GM12878 (cell line): ENCODE data around the gene THYN1. TPM values are rescaled to one million over a fixed set of nuclear protein-coding genes. Genes with fewer than 3 reads are reported as not detected.

Source experiments
- ATAC-seq: fragments of 200-7000 bp; cut with Tn5 transposase; 3 replicates; pipeline ENCODE4 v1.9.1; 2020; ENCODE audit warnings: mild to moderate bottlenecking, moderate library complexity
- BruUV-seq: library from RNA; stranded (reverse); fragments of 400-500 nt; replicated peaks from 2 replicates; lab custom pipeline; 2021; lab: Mats Ljungman, UMichigan
- CTCF ChIA-PET: fragments of 300-600 bp; sonication (Branson Sonifier 250); formaldehyde crosslinking; extraction: SDS; loops from one replicate; lab custom pipeline; 2021; ENCODE audit warnings: inconsistent platforms; lab: Yijun Ruan, JAX
- POLR2A ChIA-PET: fragments of 350-600 bp; formaldehyde crosslinking; extraction: SDS; loops from one replicate; lab custom pipeline; 2021; ENCODE audit warnings: inconsistent platforms; lab: Charles Lee
- RAD21 ChIA-PET: fragments of 300-600 bp; sonication (Branson Sonifier 250); formaldehyde crosslinking; loops from one replicate; lab custom pipeline; 2023; ENCODE audit warnings: antibody characterized with exemption; ENCODE audit not compliant: unreplicated experiment; lab: Charles Lee
- SMC1A ChIA-PET: fragments of 300-600 bp; sonication (Branson Sonifier 250); formaldehyde crosslinking; loops from one replicate; lab custom pipeline; 2023; ENCODE audit not compliant: unreplicated experiment, uncharacterized antibody; lab: Charles Lee
- DNase-seq: peaks from one replicate; pipeline ENCODE4 v3.0.0-alpha.2; 2011; ENCODE audit warnings: low read depth, low spot score
- FAIRE-seq: peaks from 3 replicates; lab custom pipeline; 2011; peaks lifted over from hg19 to GRCh38; lab: Jason Lieb, UNC
- H2AFZ ChIP-seq: 2 replicates; pipeline ENCODE4 v1.6.0; 2011; ENCODE audit warnings: low read depth, low read length, control low read depth; ENCODE audit not compliant: control insufficient read depth
- H3K27ac ChIP-seq: 2 replicates; pipeline ENCODE4 v1.5.1; 2011; ENCODE audit warnings: control low read depth; ENCODE audit not compliant: control insufficient read depth, insufficient read depth
- H3K27me3 ChIP-seq, 2 experiments: replicated peaks in 1 of 2; 2 replicates each; pipeline versions ENCODE4 v1.6.0 to v1.6.1; 2011; ENCODE audit warnings: low read length in 1 of 2; ENCODE audit not compliant: control insufficient read depth in 2 of 2, insufficient read depth in 2 of 2
- H3K36me3 ChIP-seq, 2 experiments: 2 replicates each; pipeline ENCODE4 v1.5.1; 2011; ENCODE audit warnings: low read length in 1 of 2; ENCODE audit not compliant: control insufficient read depth in 2 of 2, insufficient read depth in 2 of 2
- H3K4me1 ChIP-seq: 2 replicates; pipeline ENCODE4 v1.6.1; 2011; ENCODE audit warnings: mild to moderate bottlenecking, low read length, moderate library complexity, mixed read lengths; ENCODE audit not compliant: control insufficient read depth, insufficient read depth
- H3K4me2 ChIP-seq: 2 replicates; pipeline ENCODE4 v1.6.0; 2011; ENCODE audit warnings: control low read depth; ENCODE audit not compliant: control insufficient read depth, insufficient read depth
- H3K4me3 ChIP-seq: fragments of 200-600 bp; sonication (generic); 2 replicates; pipeline ENCODE4 v1.5.1; 2016
- H3K79me2 ChIP-seq: 2 replicates; pipeline ENCODE4 v1.6.0; 2011; ENCODE audit warnings: low read length; ENCODE audit not compliant: control insufficient read depth, insufficient read depth
- H3K9ac ChIP-seq: 2 replicates; pipeline ENCODE4 v1.8.0; 2011; ENCODE audit warnings: low read length, control low read depth, mixed read lengths; ENCODE audit not compliant: control insufficient read depth, insufficient read depth
- H3K9me3 ChIP-seq: replicated peaks from 3 replicates; pipeline ENCODE4 v1.5.1; 2011; ENCODE audit warnings: mild to moderate bottlenecking, low read length; ENCODE audit not compliant: control insufficient read depth, insufficient read depth
- H4K20me1 ChIP-seq: 2 replicates; pipeline ENCODE4 v1.6.0; 2011; ENCODE audit not compliant: control insufficient read depth, insufficient read depth
- CHD4 ChIP-seq: fragments of 200-600 bp; sonication (generic); IDR thresholded peaks from 2 replicates; pipeline ENCODE4 v1.6.1; 2016; ENCODE audit warnings: mild to moderate bottlenecking
- DPF2 ChIP-seq: fragments of 450-650 bp; IDR thresholded peaks from 2 replicates; pipeline ENCODE4 v1.6.1; 2017; ENCODE audit warnings: mild to moderate bottlenecking
- EGR1 ChIP-seq, 2 experiments: IDR thresholded peaks; 1 replicate in 1 of 2; 2 replicates in 1 of 2; pipeline ENCODE4 v1.6.1; 2011 to 2012; ENCODE audit warnings: low read depth in 2 of 2, low read length in 2 of 2, borderline replicate concordance in 1 of 2, mild to moderate bottlenecking in 1 of 2, moderate library complexity in 1 of 2
- MEF2B ChIP-seq: fragments of 450-650 bp; IDR thresholded peaks from 2 replicates; pipeline ENCODE4 v1.6.1; 2018; ENCODE audit warnings: mild to moderate bottlenecking, moderate library complexity; ENCODE audit not compliant: partially characterized antibody, poor library complexity, severe bottlenecking
- NFIC ChIP-seq: IDR thresholded peaks from 2 replicates; pipeline ENCODE4 v1.6.1; 2012; ENCODE audit warnings: low read depth, mild to moderate bottlenecking, inconsistent platforms, low read length, moderate library complexity
- SPI1 ChIP-seq: IDR thresholded peaks from 2 replicates; pipeline ENCODE4 v1.6.1; 2011; ENCODE audit warnings: low read depth, mild to moderate bottlenecking, low read length, moderate library complexity, borderline replicate concordance; ENCODE audit not compliant: insufficient read depth
- SUZ12 ChIP-seq: fragments of 200-600 bp; sonication (generic); IDR thresholded peaks from one replicate; pipeline ENCODE4 v1.6.1; 2018; ENCODE audit warnings: antibody characterized with exemption, mild to moderate bottlenecking; ENCODE audit not compliant: unreplicated experiment
- TCF12 ChIP-seq: IDR thresholded peaks from 2 replicates; pipeline ENCODE4 v1.6.1; 2011; ENCODE audit warnings: low read depth, mild to moderate bottlenecking, low read length
- YBX1 ChIP-seq: fragments of 450-650 bp; IDR thresholded peaks from 2 replicates; pipeline ENCODE4 v1.6.1; 2016; ENCODE audit warnings: antibody characterized with exemption
- WGBS: methylation state at CpG from one replicate; pipeline ENCODE4 v1.1.6; 2016; ENCODE audit warnings: low lambda C conversion rate; ENCODE audit not compliant: insufficient replicate concordance, insufficient coverage; ENCODE audit errors: missing lambda C conversion rate; 5-methylcytosine and 5-hydroxymethylcytosine counted together
- in situ Hi-C: fragments of 300-500 bp; cut with MboI; formaldehyde crosslinking; loops from 9 replicates; pipeline ENCODE4 v1.14.3; 2018; ENCODE audit warnings: mixed read lengths
- intact Hi-C: fragments of 100-400 bp; cut with micrococcal nuclease; formaldehyde crosslinking; loops from one replicate; pipeline ENCODE4 v1.14.2; 2022; ENCODE audit not compliant: unreplicated experiment
- polyA plus RNA-seq, 11 experiments: library from polyadenylated mRNA; depleted of rRNA in 4 of 11; unstranded in 6 of 11; stranded (reverse) in 5 of 11; fragments of >200 nt; fragmentation: Nextera tagmentation in 4 of 11; fragmentation: Illumina TruSeq in 1 of 11; extraction: Ambion mirVana in 4 of 11; extraction: Trizol in 1 of 11; gene quantifications; 1 replicate in 1 of 11; 2 replicates in 10 of 11; pipeline versions ENCODE4 v1.2.1 to v1.2.3, GENCODE V29; 2011 to 2016; ENCODE audit warnings: inconsistent platforms in 2 of 11, missing spikeins in 2 of 11, low read depth in 1 of 11
- total RNA-seq, 4 experiments: library from RNA; depleted of rRNA in 3 of 4; stranded (reverse); fragments of >200 nt in 3 of 4; fragmentation: Illumina TruSeq in 1 of 4; extraction: Trizol in 1 of 4; gene quantifications; 2 replicates each; pipeline versions ENCODE4 v1.2.1 to v1.2.3, GENCODE V29; 2013 to 2021

Gene THYN1
- total and polyA plus RNA-seq, 10 of the 15 experiments (the other 5 are each of a cell fraction or from before 2014, with no cell fraction given), result 45.7 to 221 (median 96.3) TPM

- no peak overlapping the region for H3K4me2 ChIP-seq
- SMC1A ChIA-PET, result interaction anchor here (1.2 kb wide), 1 partner anchor 22 kb away, joined by 3 read pairs; no protein-coding TSS in a partner anchor
- WGBS, result 93% methylated on average over 4 of the region's 4 CpGs
- no peak overlapping the region for H3K9ac ChIP-seq
- ATAC-seq (no peak), DNase-seq (no peak), FAIRE-seq (no peak)
- POLR2A ChIA-PET, result no interaction called here
- H3K27me3 ChIP-seq, result no peaks in the 10 kb centered on the region
- H3K9me3 ChIP-seq, result no peaks in the 10 kb centered on the region
- H2AFZ ChIP-seq, result no peak overlapping the region
- H3K27ac ChIP-seq, result no peak overlapping the region
- BruUV-seq, result no TSS peak
- H3K79me2 ChIP-seq, result no peaks in the 10 kb centered on the region; the same call in 1 of the 2 replicates
- no peak overlapping the region for H3K4me3 ChIP-seq
- H3K4me1 ChIP-seq, result peaks cover 17% of the 10 kb centered on the region
- H3K36me3 ChIP-seq, result peaks cover 0 to 3% of the 10 kb centered on the region in 2 experiments; a peak in 1 of 4 replicates
- RAD21 ChIA-PET, result no interaction called here
- in situ Hi-C loops (no loop called here), intact Hi-C loops (no loop called here)
- peaks cover 12% of the 10 kb centered on the region; the same call in 1 of the 2 replicates for H4K20me1 ChIP-seq
- no peak for TF ChIP-seq MEF2B
- CTCF ChIA-PET, result interaction anchor here (1.3 to 1.8 kb wide), 3 partner anchors 9 to 26 kb away, joined by 3 to 8 read pairs (median 4); partner anchors contain the start of genes NCAPD3 and VPS26B
Observed at GRCh38 chr11:134233729-134234179, 19.4 kb downstream of the THYN1 start.

- Histone ChIP-seq H4K20me1 (peaks cover 12% of the 10 kb centered on the region; the same call in 1 of the 2 replicates), H3K36me3 (peaks cover 0 to 3% of the 10 kb centered on the region in 2 experiments; a peak in 1 of 4 replicates), H2AFZ (no peak overlapping the region), H3K4me3 (no peak overlapping the region), H3K9ac (no peak overlapping the region), H3K27me3 (no peaks in the 10 kb centered on the region), H3K4me2 (no peak overlapping the region), H3K9me3 (no peaks in the 10 kb centered on the region), H3K27ac (no peak overlapping the region), H3K79me2 (no peaks in the 10 kb centered on the region; the same call in 1 of the 2 replicates), H3K4me1 (peaks cover 19% of the 10 kb centered on the region)
- FAIRE-seq, result no peak
- ChIA-PET CTCF (no interaction called here), POLR2A (no interaction called here), RAD21 (interaction anchor here (0.6 kb wide), 1 partner anchor 356 kb away, joined by 3 read pairs; no protein-coding TSS in a partner anchor), SMC1A (no interaction called here)
- no peak for DNase-seq
- 66% methylated on average over 10 of the region's 10 CpGs for WGBS
- intact Hi-C loops, result no loop called here
- in situ Hi-C loops, result no loop called here
- no peak for ATAC-seq
- TF ChIP-seq YBX1 (no peak), CHD4 (no peak), NFIC (no peak), SPI1 (no peak), EGR1 (IDR thresholded peaks at IDR 0.05; ENCODE audit: borderline replicate concordance in 1 of 2, low read depth in 2 of 2, low read length in 2 of 2) (no peak), TCF12 (no peak), SUZ12 (no peak), DPF2 (no peak)
- BruUV-seq, result no TSS peak
Observed at GRCh38 chr11:134231958-134232659, 21.0 kb downstream of the THYN1 start.
